HepG2 (cell line): ENCODE results near the gene CD151. TPM values are rescaled to one million over a fixed set of nuclear protein-coding genes. Genes with fewer than 3 reads are reported as not detected.

Experiments
- ARNT2 ChIP-seq: sonication (generic); formaldehyde crosslinking; IDR thresholded peaks from 2 replicates; pipeline ENCODE4 v1.8.0; 2022; ENCODE audit warnings: mild to moderate bottlenecking, low read depth, missing genetic modification reagents, moderate library complexity
- ETV5 ChIP-seq: IDR thresholded peaks from 2 replicates; pipeline ENCODE4 v1.6.1; 2018; ENCODE audit warnings: missing biosample characterization, missing genetic modification reagents, inconsistent platforms, borderline replicate concordance
- FOXA1 ChIP-seq, 2 experiments: fragments of 450-650 bp in 1 of 2; sonication (generic) in 1 of 2; formaldehyde crosslinking in 1 of 2; IDR thresholded peaks; 2 replicates each; pipeline versions ENCODE4 v1.4.0 to v1.6.1; 2016 to 2020; ENCODE audit warnings: missing genetic modification reagents in 1 of 2
- KLF13 ChIP-seq: sonication (generic); formaldehyde crosslinking; IDR thresholded peaks from 2 replicates; pipeline ENCODE4 v1.4.0; 2020; ENCODE audit warnings: mild to moderate bottlenecking, missing genetic modification reagents
- MXD4 ChIP-seq: IDR thresholded peaks from 2 replicates; pipeline ENCODE4 v1.6.1; 2016; ENCODE audit warnings: mild to moderate bottlenecking, missing biosample characterization, missing genetic modification reagents
- NCOA2 ChIP-seq: sonication (generic); formaldehyde crosslinking; IDR thresholded peaks from 2 replicates; pipeline ENCODE4 v1.8.0; 2022; ENCODE audit warnings: inconsistent platforms
- NFIB ChIP-seq: sonication (generic); formaldehyde crosslinking; IDR thresholded peaks from 2 replicates; pipeline ENCODE4 v1.9.0; 2021; ENCODE audit warnings: missing genetic modification reagents, mild to moderate bottlenecking, borderline replicate concordance
- NRL ChIP-seq: sonication (generic); formaldehyde crosslinking; IDR thresholded peaks from 2 replicates; pipeline ENCODE4 v1.5.0; 2020; ENCODE audit warnings: missing genetic modification reagents, mild to moderate bottlenecking, moderate library complexity, borderline replicate concordance
- RARA ChIP-seq: IDR thresholded peaks from 2 replicates; pipeline ENCODE4 v1.6.1; 2016; ENCODE audit warnings: missing genetic modification reagents, missing compliant biosample characterization
- TAF1 ChIP-seq: sonication (generic); formaldehyde crosslinking; IDR thresholded peaks from 2 replicates; pipeline ENCODE4 v1.4.0; 2020; ENCODE audit warnings: missing genetic modification reagents
- ZBTB7A ChIP-seq: sonication (generic); formaldehyde crosslinking; IDR thresholded peaks from 2 replicates; pipeline ENCODE4 v1.8.0; 2022; ENCODE audit warnings: mild to moderate bottlenecking, missing genetic modification reagents
- ZNF451 ChIP-seq: sonication (generic); formaldehyde crosslinking; IDR thresholded peaks from 2 replicates; pipeline ENCODE4 v1.5.0; 2020; ENCODE audit warnings: mild to moderate bottlenecking, missing genetic modification reagents
- ZNF607 ChIP-seq: sonication (generic); formaldehyde crosslinking; IDR thresholded peaks from 2 replicates; pipeline ENCODE4 v1.5.1; 2020; ENCODE audit warnings: missing genetic modification reagents, mild to moderate bottlenecking, borderline replicate concordance
- ZNF790 ChIP-seq: sonication (generic); formaldehyde crosslinking; IDR thresholded peaks from 2 replicates; pipeline ENCODE4 v1.8.0; 2022; ENCODE audit warnings: missing genetic modification reagents, mild to moderate bottlenecking, borderline replicate concordance
- ZNF839 ChIP-seq: sonication (generic); formaldehyde crosslinking; IDR thresholded peaks from 2 replicates; pipeline ENCODE4 v1.4.0; 2020; ENCODE audit warnings: missing genetic modification reagents, mild to moderate bottlenecking, borderline replicate concordance
- polyA plus RNA-seq, 8 experiments: library from polyadenylated mRNA; depleted of rRNA in 3 of 8; stranded (reverse) in 7 of 8; unstranded in 1 of 8; fragments of >200 nt; fragmentation: Illumina TruSeq in 4 of 8; extraction: Trizol in 4 of 8; gene quantifications; 2 replicates each; pipeline versions ENCODE4 v1.2.1 to v1.2.3, GENCODE V29; 2011 to 2016; ENCODE audit warnings: low read depth in 4 of 8, missing spikeins in 1 of 8, mixed read lengths in 1 of 8; ENCODE audit not compliant: insufficient read depth in 1 of 8
- total RNA-seq, 5 experiments: library from RNA; depleted of rRNA; stranded (reverse); fragments of >200 nt; fragmentation: Illumina TruSeq; extraction: Trizol; gene quantifications; 2 replicates each; pipeline ENCODE4 v1.2.3, GENCODE V29; 2016; ENCODE audit warnings: low read depth in 1 of 5
- TF ChIP-seq, protein P1 (sequence below): sonication (generic); formaldehyde crosslinking; IDR thresholded peaks from 2 replicates; pipeline ENCODE4 v1.4.0; 2020; ENCODE audit warnings: missing genetic modification reagents
- TF ChIP-seq, protein P2 (sequence below): sonication (generic); formaldehyde crosslinking; IDR thresholded peaks from 2 replicates; pipeline ENCODE4 v1.5.0; 2020; ENCODE audit warnings: mild to moderate bottlenecking, missing genetic modification reagents, borderline replicate concordance
- TF ChIP-seq, protein P3 (sequence below): sonication (generic); formaldehyde crosslinking; IDR thresholded peaks from 2 replicates; pipeline ENCODE4 v1.5.0; 2020; ENCODE audit warnings: missing genetic modification reagents
- TF ChIP-seq, protein P4 (sequence below): IDR thresholded peaks from 2 replicates; pipeline ENCODE4 v1.6.1; 2018; ENCODE audit warnings: missing genetic modification reagents
- TF ChIP-seq, protein P5 (sequence below): sonication (generic); formaldehyde crosslinking; IDR thresholded peaks from 2 replicates; pipeline ENCODE4 v1.8.0; 2022; ENCODE audit warnings: missing genetic modification reagents, low read depth, mild to moderate bottlenecking, borderline replicate concordance
- TF ChIP-seq, protein P6 (sequence below): sonication (generic); formaldehyde crosslinking; IDR thresholded peaks from 2 replicates; pipeline ENCODE4 v1.5.1; 2020; ENCODE audit warnings: mild to moderate bottlenecking, missing genetic modification reagents, borderline replicate concordance

The CD151 gene
- total and polyA plus RNA-seq, 2 of the 13 experiments (the other 11 are each of a cell fraction or from before 2014, with no cell fraction given) = 125 to 197 TPM

DNA sequence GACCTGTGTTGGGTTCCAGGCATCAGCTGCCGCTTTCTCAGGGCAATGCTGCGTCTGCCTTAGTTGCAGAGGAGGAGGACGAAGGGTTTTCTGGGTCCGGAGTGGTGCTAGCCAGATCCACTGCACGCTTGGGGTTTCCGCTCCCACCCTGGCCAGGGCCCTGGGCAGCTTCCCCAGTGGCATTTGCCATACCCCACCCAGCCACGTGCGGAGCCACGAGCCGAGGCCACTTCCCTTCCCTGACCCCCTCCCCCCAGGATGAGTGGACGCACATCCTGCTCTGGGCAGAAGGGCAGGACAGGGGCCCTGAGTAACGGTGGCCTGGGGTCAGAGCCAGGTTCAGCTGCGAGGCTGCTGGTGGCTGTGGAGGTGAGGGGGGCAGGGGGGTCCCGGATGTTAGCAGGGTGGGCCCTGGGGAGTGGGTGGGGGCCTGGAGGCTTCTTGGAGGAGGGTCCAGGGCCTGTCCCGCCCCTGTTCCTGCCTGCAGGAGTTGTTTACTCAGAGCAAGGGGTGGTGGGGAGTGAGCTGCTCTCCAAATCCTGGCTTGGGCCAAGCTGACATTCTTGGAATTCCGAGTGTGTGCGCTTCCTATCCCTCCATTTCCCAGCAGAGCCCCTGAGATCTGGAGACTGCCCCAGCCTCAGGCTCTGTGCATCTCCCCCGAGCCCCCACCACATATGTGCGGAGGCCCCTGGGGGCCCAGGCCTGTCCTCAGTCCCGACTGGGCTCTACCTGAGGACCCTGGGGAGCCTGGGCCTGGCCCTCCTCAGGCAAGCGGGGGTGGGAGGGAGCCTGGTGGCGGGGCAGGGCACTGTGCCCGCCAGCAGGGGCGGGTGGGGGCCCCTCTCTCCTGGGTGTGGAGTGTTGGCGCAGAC lies 11.3 kb downstream of the CD151 start (continued):
- TF ChIP-seq TAF1 (CRISPR knock-in tag) = peak; percentile 58; the same call in 1 of the 2 replicates
- TF ChIP-seq MXD4 (CRISPR knock-in tag) = peak; percentile 63; the same call in 1 of the 2 replicates
- TF ChIP-seq, protein P1, sequence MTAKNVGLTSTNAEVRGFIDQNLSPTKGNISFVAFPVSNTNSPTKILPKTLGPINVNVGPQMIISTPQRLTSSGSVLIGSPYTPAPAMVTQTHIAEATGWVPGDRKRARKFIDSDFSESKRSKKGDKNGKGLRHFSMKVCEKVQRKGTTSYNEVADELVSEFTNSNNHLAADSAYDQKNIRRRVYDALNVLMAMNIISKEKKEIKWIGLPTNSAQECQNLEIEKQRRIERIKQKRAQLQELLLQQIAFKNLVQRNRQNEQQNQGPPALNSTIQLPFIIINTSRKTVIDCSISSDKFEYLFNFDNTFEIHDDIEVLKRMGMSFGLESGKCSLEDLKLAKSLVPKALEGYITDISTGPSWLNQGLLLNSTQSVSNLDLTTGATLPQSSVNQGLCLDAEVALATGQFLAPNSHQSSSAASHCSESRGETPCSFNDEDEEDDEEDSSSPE = peak; percentile 57; the same call in 1 of the 2 replicates
- TF ChIP-seq, protein P2, sequence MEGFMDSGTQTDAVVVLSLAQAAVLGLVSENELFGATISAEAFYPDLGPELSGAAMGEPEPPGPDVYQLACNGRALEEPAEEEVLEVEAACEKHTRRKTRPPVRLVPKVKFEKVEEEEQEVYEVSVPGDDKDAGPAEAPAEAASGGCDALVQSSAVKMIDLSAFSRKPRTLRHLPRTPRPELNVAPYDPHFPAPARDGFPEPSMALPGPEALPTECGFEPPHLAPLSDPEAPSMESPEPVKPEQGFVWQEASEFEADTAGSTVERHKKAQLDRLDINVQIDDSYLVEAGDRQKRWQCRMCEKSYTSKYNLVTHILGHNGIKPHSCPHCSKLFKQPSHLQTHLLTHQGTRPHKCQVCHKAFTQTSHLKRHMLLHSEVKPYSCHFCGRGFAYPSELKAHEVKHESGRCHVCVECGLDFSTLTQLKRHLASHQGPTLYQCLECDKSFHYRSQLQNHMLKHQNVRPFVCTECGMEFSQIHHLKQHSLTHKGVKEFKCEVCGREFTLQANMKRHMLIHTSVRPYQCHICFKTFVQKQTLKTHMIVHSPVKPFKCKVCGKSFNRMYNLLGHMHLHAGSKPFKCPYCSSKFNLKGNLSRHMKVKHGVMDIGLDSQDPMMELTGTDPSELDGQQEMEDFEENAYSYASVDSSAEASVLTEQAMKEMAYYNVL (CRISPR knock-in tag) = no peak
- TF ChIP-seq NCOA2 (CRISPR knock-in tag) = peak; percentile 52; the same call in 1 of the 2 replicates
- no peak for TF ChIP-seq FOXA1 (IDR thresholded peaks at IDR 0.05)
- TF ChIP-seq FOXA1 (CRISPR knock-in tag; IDR thresholded peaks at IDR 0.05) = peak; percentile 94
- no peak for TF ChIP-seq ZNF790 (CRISPR knock-in tag)
- TF ChIP-seq, protein P3, sequence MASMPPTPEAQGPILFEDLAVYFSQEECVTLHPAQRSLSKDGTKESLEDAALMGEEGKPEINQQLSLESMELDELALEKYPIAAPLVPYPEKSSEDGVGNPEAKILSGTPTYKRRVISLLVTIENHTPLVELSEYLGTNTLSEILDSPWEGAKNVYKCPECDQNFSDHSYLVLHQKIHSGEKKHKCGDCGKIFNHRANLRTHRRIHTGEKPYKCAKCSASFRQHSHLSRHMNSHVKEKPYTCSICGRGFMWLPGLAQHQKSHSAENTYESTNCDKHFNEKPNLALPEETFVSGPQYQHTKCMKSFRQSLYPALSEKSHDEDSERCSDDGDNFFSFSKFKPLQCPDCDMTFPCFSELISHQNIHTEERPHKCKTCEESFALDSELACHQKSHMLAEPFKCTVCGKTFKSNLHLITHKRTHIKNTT (CRISPR knock-in tag) = no peak
- TF ChIP-seq ZNF607 (CRISPR knock-in tag) = peak; percentile 64; the same call in 1 of the 2 replicates
- no peak for TF ChIP-seq KLF13 (CRISPR knock-in tag)
- TF ChIP-seq ZBTB7A (CRISPR knock-in tag) = peak; percentile 97
- TF ChIP-seq, protein P4, sequence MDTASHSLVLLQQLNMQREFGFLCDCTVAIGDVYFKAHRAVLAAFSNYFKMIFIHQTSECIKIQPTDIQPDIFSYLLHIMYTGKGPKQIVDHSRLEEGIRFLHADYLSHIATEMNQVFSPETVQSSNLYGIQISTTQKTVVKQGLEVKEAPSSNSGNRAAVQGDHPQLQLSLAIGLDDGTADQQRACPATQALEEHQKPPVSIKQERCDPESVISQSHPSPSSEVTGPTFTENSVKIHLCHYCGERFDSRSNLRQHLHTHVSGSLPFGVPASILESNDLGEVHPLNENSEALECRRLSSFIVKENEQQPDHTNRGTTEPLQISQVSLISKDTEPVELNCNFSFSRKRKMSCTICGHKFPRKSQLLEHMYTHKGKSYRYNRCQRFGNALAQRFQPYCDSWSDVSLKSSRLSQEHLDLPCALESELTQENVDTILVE = peak; percentile 76; the same call in 1 of the 2 replicates
- peak; percentile 92 for TF ChIP-seq RARA (CRISPR knock-in tag)
- peak; percentile 91 for TF ChIP-seq ETV5 (CRISPR knock-in tag)
- TF ChIP-seq, protein P5, sequence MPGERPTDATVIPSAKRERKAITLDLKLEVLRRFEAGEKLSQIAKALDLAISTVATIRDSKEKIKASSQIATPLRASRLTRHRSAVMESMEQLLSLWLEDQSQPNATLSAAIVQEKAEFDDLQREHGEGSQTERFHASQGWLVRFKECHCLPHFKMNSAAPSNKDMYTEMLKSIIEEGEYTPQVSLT = no peak
- peak; percentile 56; the same call in 1 of the 2 replicates for TF ChIP-seq ARNT2 (CRISPR knock-in tag)
- no peak for TF ChIP-seq ZNF839 (CRISPR knock-in tag)
- TF ChIP-seq ZNF451 (CRISPR knock-in tag) = peak; percentile 41; the same call in 1 of the 2 replicates
- TF ChIP-seq, protein P6, sequence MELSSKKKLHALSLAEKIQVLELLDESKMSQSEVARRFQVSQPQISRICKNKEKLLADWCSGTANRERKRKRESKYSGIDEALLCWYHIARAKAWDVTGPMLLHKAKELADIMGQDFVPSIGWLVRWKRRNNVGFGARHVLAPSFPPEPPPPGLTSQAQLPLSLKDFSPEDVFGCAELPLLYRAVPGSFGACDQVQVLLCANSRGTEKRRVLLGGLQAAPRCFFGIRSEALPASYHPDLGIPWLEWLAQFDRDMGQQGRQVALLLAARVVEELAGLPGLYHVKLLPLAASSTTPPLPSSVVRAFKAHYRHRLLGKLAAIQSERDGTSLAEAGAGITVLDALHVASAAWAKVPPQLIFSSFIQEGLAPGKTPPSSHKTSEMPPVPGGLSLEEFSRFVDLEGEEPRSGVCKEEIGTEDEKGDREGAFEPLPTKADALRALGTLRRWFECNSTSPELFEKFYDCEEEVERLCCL = no peak; the same call in 1 of the 2 replicates
- TF ChIP-seq NRL (CRISPR knock-in tag) = peak; percentile 31
- TF ChIP-seq NFIB (CRISPR knock-in tag) = no peak
